Measurements from ENCODE around the gene UST. TPM values are rescaled to one million over a fixed set of nuclear protein-coding genes. Genes with fewer than 3 reads are reported as not detected.
A peak's percentile ranks its signal among the peaks of the same experiment; 100 is the strongest.

The UST gene
- total RNA-seq, 1 donor from 2014 or later, result 9.7 TPM

GRCh38 chr6:149077208-149077607 is 330.4 kb downstream of the UST start:
- no peak for TF ChIP-seq CTCF (conservative IDR thresholded peaks at IDR 0.05)
- H3K27me3 Mint-ChIP-seq, result no peaks in the 10 kb centered on the region
- H3K27ac Mint-ChIP-seq, result no peak overlapping the region
- H3K9me3 Mint-ChIP-seq, result no peaks in the 10 kb centered on the region
- H3K36me3 Mint-ChIP-seq, result peaks cover 6% of the 10 kb centered on the region
- no peak for DNase-seq (ENCODE audit: extremely low spot score, unreplicated experiment)
- no peak overlapping the region for H3K4me3 Mint-ChIP-seq
- H3K4me1 Mint-ChIP-seq (ENCODE audit: unreplicated experiment), result peaks cover 30% of the 10 kb centered on the region

GRCh38 chr6:149078211-149078782 is 331.5 kb downstream of the UST start:
- DNase-seq (ENCODE audit: extremely low spot score, unreplicated experiment), result no peak
- no peak overlapping the region for H3K4me3 Mint-ChIP-seq
- peaks cover 39% of the 10 kb centered on the region for H3K4me1 Mint-ChIP-seq (ENCODE audit: unreplicated experiment)
- TF ChIP-seq CTCF (conservative IDR thresholded peaks at IDR 0.05), result no peak
- no peaks in the 10 kb centered on the region for H3K27me3 Mint-ChIP-seq
- H3K27ac Mint-ChIP-seq, result no peak overlapping the region
- no peaks in the 10 kb centered on the region for H3K9me3 Mint-ChIP-seq
- H3K36me3 Mint-ChIP-seq, result peaks cover 6% of the 10 kb centered on the region

GRCh38 chr6:149079456-149079855 is 332.6 kb downstream of the UST start:
- H3K4me3 Mint-ChIP-seq, result no peak overlapping the region
- H3K36me3 Mint-ChIP-seq, result peaks cover 6% of the 10 kb centered on the region
- H3K27me3 Mint-ChIP-seq, result no peaks in the 10 kb centered on the region
- H3K4me1 Mint-ChIP-seq (ENCODE audit: unreplicated experiment), result peaks cover 44% of the 10 kb centered on the region
- no peaks in the 10 kb centered on the region for H3K9me3 Mint-ChIP-seq
- DNase-seq (ENCODE audit: extremely low spot score, unreplicated experiment), result no peak
- no peak overlapping the region for H3K27ac Mint-ChIP-seq
- no peak for TF ChIP-seq CTCF (conservative IDR thresholded peaks at IDR 0.05)

GRCh38 chr6:149079911-149080491 is 333.2 kb downstream of the UST start:
- Mint-ChIP-seq H3K27me3 (no peaks in the 10 kb centered on the region), H3K4me3 (no peak overlapping the region), H3K36me3 (peaks cover 6% of the 10 kb centered on the region), H3K27ac (peak overlapping the region; percentile 31), H3K9me3 (no peaks in the 10 kb centered on the region), H3K4me1 (ENCODE audit: unreplicated experiment) (peaks cover 49% of the 10 kb centered on the region)
- no peak for TF ChIP-seq CTCF (conservative IDR thresholded peaks at IDR 0.05)
- DNase-seq (ENCODE audit: extremely low spot score, unreplicated experiment), result no peak

- Mint-ChIP-seq H3K4me1 (ENCODE audit: unreplicated experiment) (peaks cover 51% of the 10 kb centered on the region), H3K9me3 (no peaks in the 10 kb centered on the region), H3K4me3 (no peak overlapping the region), H3K27ac (no peak overlapping the region), H3K36me3 (peaks cover 3% of the 10 kb centered on the region), H3K27me3 (no peaks in the 10 kb centered on the region)
- DNase-seq (ENCODE audit: extremely low spot score, unreplicated experiment), result no peak
- no peak for TF ChIP-seq CTCF (conservative IDR thresholded peaks at IDR 0.05)
These were observed 333.7 kb downstream of the UST start for GRCh38 chr6:149080511-149080910.
